22Rv1 (cell line): ENCODE results near the gene HTR1E.

Experiments used
- H3K27ac ChIP-seq: fragments of 450-650 bp; 2 replicates; pipeline ENCODE4 v1.5.1; 2017
- CTCF ChIP-seq: fragments of 450-650 bp; IDR thresholded peaks from 2 replicates; pipeline ENCODE4 v1.5.1; 2017; ENCODE audit warnings: mild to moderate bottlenecking
- ZFX ChIP-seq: fragments of 450-650 bp; IDR thresholded peaks from 2 replicates; pipeline ENCODE4 v1.6.1; 2017; ENCODE audit warnings: antibody characterized with exemption, borderline replicate concordance

HTR1E gene

DNA sequence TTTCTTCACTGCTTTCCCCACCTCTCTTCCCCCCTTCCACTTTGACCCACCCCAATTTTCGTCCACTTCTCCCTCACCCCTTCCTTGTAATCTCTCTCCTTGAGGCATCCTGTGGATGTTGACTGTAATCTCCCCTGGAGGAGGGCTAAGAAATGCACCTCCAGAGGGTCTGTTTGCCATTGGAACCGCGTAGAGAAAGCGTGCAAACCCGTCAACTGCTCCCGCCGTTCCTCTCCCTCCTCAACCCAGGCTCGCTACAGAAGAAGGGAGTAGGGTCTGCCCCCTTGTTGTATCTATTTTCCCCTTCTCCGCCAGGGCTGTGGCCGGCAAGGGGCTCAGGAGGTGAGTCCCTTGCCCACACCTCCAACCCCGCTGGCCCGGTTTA is 502 bp upstream of the HTR1E start:
- no peak for TF ChIP-seq ZFX
- no peak for TF ChIP-seq CTCF
- H3K27ac ChIP-seq, result no peak overlapping the region

GRCh38 chr6:86938814-86939213 is 1.5 kb downstream of the HTR1E start:
- no peak overlapping the region for H3K27ac ChIP-seq
- TF ChIP-seq ZFX (no peak), CTCF (no peak)

GRCh38 chr6:86941461-86941860 is 4.1 kb downstream of the HTR1E start:
- no peak overlapping the region for H3K27ac ChIP-seq
- TF ChIP-seq CTCF (no peak), ZFX (no peak)

GRCh38 chr6:86942769-86943516 is 5.6 kb downstream of the HTR1E start:
- no peak overlapping the region for H3K27ac ChIP-seq
- TF ChIP-seq CTCF (no peak), ZFX (no peak)

DNA sequence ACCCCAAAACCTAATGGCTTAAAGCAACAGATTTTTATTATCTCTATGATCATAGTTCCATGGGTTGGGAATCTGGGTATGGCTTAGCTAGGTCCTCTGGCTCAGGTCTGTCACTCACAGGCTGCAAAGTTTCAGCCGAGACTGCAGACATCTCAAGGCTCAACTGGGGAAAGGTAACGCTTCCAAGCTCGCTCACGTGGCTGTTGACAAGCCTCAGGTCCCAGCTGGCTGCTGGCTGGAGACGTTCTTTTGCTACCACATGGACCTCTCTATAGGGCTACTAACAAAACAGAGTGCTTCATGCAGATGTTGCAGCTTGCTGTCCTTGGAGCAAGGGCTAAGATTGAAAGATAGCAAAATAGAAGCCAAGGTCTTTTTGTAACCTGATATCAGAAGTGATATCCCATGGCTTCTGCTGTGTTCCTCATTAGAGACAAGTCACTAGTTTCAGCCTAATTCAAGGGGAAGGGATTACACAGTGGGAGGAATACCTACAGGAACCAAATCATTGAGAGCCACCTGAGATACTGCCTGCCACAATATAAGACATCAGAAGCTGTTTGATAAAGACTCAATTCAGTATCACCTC is 6.6 kb downstream of the HTR1E start:
- TF ChIP-seq CTCF, result no peak
- TF ChIP-seq ZFX, result no peak
- H3K27ac ChIP-seq, result no peak overlapping the region

DNA sequence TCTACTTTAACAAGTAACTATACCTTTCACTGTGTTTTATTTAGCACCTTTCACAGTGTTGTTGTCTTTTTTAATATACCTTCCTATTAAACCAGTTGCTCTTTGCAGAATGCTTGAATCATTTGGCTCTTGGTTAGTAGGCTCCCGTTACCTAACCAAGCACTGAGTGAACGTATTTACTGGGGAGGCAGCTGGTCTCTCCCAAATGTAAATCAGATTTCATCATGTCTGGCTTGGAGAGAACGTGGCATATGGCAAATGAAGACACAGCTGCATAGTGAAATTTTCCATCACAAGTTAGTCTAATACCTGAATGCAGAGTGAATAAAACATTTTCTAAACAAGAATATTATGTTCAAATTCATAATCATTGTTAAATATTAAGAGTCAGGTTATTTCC is 12.4 kb downstream of the HTR1E start:
- no peak for TF ChIP-seq CTCF
- no peak for TF ChIP-seq ZFX
- H3K27ac ChIP-seq, result no peak overlapping the region

DNA sequence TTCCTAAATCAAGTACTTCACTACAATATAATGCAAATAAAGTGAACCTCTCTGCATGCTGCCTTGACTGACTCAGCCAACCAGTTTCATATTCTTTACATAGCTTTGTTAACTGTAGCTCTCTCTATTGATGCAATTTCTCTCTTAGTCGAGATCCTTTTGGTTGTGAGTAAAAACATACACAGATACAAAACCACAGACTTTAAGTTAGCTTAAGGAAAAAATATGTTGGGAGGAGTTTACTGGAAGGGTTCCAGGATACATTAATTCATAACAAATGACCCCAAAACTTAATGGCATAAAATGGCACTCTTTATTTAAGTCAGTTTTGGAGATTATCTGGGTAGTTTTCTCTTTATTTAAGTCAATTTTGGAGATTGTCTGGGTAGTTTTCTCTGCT is 15.7 kb downstream of the HTR1E start:
- TF ChIP-seq ZFX (no peak), CTCF (no peak)
- no peak overlapping the region for H3K27ac ChIP-seq
